ENCODE measurements around the gene PRDM11. TPM values are rescaled to one million over a fixed set of nuclear protein-coding genes. Genes with fewer than 3 reads are reported as not detected.

The PRDM11 gene
- polyA plus RNA-seq, 6 donors from 2014 or later = 0.75 to 3.6 (median 1.6) TPM

- Mint-ChIP-seq H3K36me3 (peaks cover 0 to 3% of the 10 kb centered on the region in 2 donors), H3K4me1 (peaks cover 20 to 36% (median 25%) of the 10 kb centered on the region in 3 donors), H3K27me3 (peaks cover 22 to 43% (median 37%) of the 10 kb centered on the region in 3 donors), H3K27ac (peak overlapping the region in 2 of 6 donors; percentile 9 to 90), H3K9me3 (no peaks in the 10 kb centered on the region), H3K4me3 (peak overlapping the region; percentile 90 to 99 (median 94))
- DNase-seq (no peak), ATAC-seq (ENCODE audit: low read depth in 2 of 2) (no peak)
Observed at GRCh38 chr11:45145083-45145378, 1.4 kb upstream of the PRDM11 start.

GRCh38 chr11:45145379-45146071 is 914 bp upstream of the PRDM11 start:
- peaks cover 0 to 8% of the 10 kb centered on the region in 2 donors for H3K36me3 Mint-ChIP-seq
- peak overlapping the region; percentile 90 to 99 (median 94) for H3K4me3 Mint-ChIP-seq
- ATAC-seq (ENCODE audit: low read depth in 2 of 2) = no peak
- no peaks in the 10 kb centered on the region for H3K9me3 Mint-ChIP-seq
- H3K27me3 Mint-ChIP-seq = peaks cover 19 to 38% (median 32%) of the 10 kb centered on the region in 3 donors
- peaks cover 25 to 41% (median 27%) of the 10 kb centered on the region in 3 donors for H3K4me1 Mint-ChIP-seq
- no peak for DNase-seq
- peak overlapping the region in 5 of 6 donors; percentile 33 to 97 (median 93) for H3K27ac Mint-ChIP-seq

DNA sequence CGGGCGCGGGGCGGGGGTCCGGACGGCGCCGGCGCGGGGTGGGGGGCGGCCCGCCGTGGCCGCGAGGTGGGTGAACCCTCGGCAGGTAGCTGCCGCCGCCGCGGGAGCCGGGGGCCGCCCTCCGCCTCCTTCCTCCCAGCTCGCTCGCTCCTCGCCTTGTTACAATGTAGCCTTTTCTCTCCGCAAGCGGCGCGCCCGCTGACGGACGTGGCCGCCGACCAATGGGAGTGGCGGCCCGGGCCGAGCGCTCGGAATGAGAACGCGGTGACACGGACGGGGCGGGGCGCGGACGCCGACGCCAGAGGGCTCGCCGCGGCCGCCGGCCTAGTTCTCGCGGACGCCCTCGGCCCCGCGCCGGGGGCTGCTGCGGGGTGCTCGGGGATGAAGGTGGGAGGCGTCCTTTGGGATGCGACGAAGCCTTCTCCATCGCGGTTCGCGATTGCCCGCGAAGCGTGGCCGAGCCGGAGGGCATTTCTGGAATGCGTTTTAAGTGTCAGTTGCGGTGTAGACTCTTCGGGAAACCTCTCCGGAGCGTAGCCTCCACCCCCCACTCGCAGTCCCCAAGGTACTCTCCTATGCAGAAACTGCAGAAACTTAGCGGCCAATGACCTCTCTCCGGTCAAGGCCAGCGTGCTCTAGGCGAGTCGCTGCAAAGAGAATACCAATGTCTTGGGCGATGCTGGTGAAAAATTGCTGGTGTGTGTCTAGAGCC is 734 bp downstream of the PRDM11 start:
- ATAC-seq (ENCODE audit: low read depth in 2 of 2) = peak; percentile 96 to 97
- Mint-ChIP-seq H3K27ac (peak overlapping the region in 5 of 6 donors; percentile 84 to 96 (median 90)), H3K27me3 (peaks cover 14 to 24% (median 19%) of the 10 kb centered on the region in 3 donors), H3K4me1 (peaks cover 34 to 52% (median 38%) of the 10 kb centered on the region in 3 donors), H3K4me3 (peak overlapping the region; percentile 85 to 96 (median 92)), H3K9me3 (no peaks in the 10 kb centered on the region), H3K36me3 (peaks cover 0 to 9% of the 10 kb centered on the region in 2 donors)
- DNase-seq = peak; percentile 95

GRCh38 chr11:45147891-45148675 is 1.6 kb downstream of the PRDM11 start:
- Mint-ChIP-seq H3K9me3 (no peaks in the 10 kb centered on the region), H3K36me3 (peaks cover 6 to 9% of the 10 kb centered on the region in 2 donors), H3K27ac (peak overlapping the region in 5 of 6 donors; percentile 14 to 96 (median 90)), H3K4me3 (peak overlapping the region; percentile 85 to 96 (median 92)), H3K4me1 (peaks cover 43 to 59% (median 47%) of the 10 kb centered on the region in 3 donors), H3K27me3 (peaks cover 13 to 15% (median 14%) of the 10 kb centered on the region in 3 donors)
- ATAC-seq (ENCODE audit: low read depth in 2 of 2) = no peak
- no peak for DNase-seq

DNA sequence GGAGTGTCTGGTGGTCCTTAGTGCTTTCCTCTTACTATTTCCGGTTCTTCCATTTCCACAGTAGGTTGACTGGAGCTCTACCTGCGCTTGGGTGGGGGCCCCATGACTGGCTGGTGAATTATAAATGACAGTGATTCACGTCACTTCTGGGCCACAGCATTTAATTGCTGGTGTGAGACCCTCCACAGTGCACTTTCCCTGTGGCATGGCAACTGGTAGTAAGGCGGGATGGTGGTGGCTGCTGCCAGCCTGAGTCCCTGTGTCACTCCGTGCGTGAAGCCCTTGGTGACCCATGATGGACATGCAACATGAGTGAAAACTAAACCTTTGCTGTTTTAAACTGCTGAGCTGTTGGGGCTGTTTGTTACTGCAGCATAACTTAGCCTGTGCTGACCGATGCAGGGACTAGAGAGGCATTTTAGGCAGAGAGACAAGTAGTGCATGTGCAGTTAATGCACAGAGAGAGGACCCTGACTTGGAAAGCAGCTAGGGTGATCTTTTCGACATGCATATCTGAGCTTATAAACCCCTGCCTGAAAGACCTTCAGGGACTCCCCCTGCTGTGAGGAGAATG is 3.1 kb downstream of the PRDM11 start:
- ATAC-seq (ENCODE audit: low read depth in 2 of 2) = no peak
- DNase-seq = no peak
- Mint-ChIP-seq H3K4me1 (peaks cover 45 to 61% (median 58%) of the 10 kb centered on the region in 3 donors), H3K4me3 (peak overlapping the region in 2 of 8 donors; percentile 92), H3K9me3 (no peaks in the 10 kb centered on the region), H3K36me3 (peaks cover 6 to 9% of the 10 kb centered on the region in 2 donors), H3K27ac (peak overlapping the region in 2 of 6 donors; percentile 27 to 53), H3K27me3 (peaks cover 2 to 5% (median 3%) of the 10 kb centered on the region in 3 donors)

GRCh38 chr11:45150301-45150700 is 3.9 kb downstream of the PRDM11 start:
- no peaks in the 10 kb centered on the region for H3K9me3 Mint-ChIP-seq
- H3K36me3 Mint-ChIP-seq = peaks cover 6 to 9% of the 10 kb centered on the region in 2 donors
- peak overlapping the region in 2 of 8 donors; percentile 73 to 92 for H3K4me3 Mint-ChIP-seq
- ATAC-seq (ENCODE audit: low read depth in 2 of 2) (no peak), DNase-seq (no peak)
- no peak overlapping the region for H3K27ac Mint-ChIP-seq
- H3K27me3 Mint-ChIP-seq = no peaks in the 10 kb centered on the region
- peaks cover 49 to 65% (median 63%) of the 10 kb centered on the region in 3 donors for H3K4me1 Mint-ChIP-seq

DNA sequence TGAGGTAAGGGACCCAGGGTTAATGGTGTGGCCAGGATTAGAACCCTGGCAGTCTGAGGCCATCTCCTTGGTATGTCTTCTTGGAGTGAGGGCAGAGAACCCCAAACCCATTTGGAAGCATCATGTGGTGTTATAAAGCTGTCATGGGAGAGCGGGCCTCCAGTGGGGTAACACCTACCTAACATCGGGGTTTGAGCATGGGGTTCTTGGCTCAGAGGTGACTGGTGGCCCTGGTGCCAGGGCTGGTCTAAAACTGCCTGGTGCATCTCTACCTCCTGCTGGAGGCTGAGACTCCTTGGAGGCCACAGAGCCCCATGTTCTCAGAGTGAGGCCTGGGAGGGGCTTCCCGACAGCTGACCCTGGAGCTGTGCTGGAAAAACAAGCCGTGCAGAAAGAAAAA is 4.5 kb downstream of the PRDM11 start:
- Mint-ChIP-seq H3K4me3 (peak overlapping the region in 1 of 8 donors; percentile 92), H3K27me3 (no peaks in the 10 kb centered on the region), H3K36me3 (peaks cover 6 to 9% of the 10 kb centered on the region in 2 donors), H3K4me1 (peaks cover 51 to 64% (median 59%) of the 10 kb centered on the region in 3 donors), H3K27ac (no peak overlapping the region), H3K9me3 (no peaks in the 10 kb centered on the region)
- no peak for DNase-seq
- no peak for ATAC-seq (ENCODE audit: low read depth in 2 of 2)

DNA sequence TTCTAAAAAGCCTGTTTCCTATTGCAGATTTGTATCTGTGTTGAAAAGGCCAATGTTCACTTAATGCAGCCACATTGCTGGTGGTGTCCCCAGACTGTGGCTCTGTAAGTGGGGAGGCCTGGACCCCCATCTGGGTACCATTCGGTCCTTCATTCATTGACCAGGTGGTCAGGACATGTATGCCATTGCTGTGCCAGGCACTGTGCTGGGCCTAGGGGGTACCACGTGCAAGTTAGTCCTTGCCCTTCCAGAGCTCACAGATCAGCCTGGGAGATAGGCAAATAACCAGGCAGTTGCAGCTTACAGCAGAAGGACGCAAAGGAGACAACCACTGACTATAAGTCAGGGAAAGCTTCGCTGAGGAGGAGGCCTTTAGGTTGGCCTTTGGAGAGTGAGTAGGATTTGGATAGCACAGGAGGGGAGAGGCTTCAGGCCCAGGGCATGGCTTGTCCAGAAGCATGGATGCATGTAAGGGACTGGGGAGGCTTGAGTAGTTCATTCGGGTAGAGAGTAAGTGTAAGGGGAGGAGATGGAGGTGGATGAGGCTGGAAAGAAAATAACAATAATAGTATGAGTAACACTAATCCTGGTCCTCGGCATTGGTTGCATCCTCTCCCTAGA is 5.0 kb downstream of the PRDM11 start:
- DNase-seq (no peak), ATAC-seq (ENCODE audit: low read depth in 2 of 2) (no peak)
- H3K9me3 Mint-ChIP-seq = no peaks in the 10 kb centered on the region
- H3K36me3 Mint-ChIP-seq = peaks cover 6 to 9% of the 10 kb centered on the region in 2 donors
- no peak overlapping the region for H3K27ac Mint-ChIP-seq
- peak overlapping the region in 1 of 8 donors; percentile 69 for H3K4me3 Mint-ChIP-seq
- H3K27me3 Mint-ChIP-seq = no peaks in the 10 kb centered on the region
- peaks cover 54 to 64% (median 56%) of the 10 kb centered on the region in 3 donors for H3K4me1 Mint-ChIP-seq

DNA sequence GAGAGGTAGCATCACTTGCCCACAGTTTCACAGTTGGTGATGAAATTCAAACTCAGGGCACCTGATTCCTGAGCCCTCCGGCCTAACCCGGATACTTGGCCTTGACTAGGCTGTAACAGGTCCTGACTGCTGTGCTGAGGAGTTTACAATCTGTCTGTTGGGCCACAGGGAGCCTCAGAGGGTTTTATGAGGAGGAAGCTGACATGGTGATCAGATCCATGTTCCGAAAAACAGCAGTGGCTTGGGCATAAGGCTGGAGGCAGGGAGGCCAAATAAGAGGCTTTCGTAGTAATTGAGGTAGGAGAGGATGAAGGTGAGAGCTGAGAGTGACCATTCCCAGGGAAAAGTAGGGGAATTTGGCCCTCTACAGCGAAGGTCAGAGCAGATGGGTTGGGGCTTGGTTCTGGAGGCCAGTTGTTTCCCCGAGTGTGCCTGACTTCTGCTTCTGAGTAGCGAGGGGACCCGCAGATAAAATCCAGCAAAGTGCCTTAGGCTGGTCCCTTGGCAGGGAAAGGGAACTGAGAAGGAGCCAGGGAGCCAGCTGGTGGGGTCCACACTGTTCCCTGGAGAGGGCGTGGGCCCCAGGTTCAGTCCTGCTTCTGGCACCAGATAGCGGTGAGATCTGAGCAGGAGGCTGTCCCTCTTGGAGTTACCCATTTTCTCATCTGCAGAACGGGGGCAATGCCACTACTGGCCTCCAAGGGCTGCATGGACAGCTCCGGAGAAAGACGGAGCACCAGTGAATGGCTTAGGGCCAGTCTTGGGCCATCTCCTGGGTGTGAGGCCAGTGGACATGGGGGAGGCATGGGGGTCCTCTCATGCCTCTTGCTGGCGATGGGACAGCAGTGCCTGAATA is 6.5 kb downstream of the PRDM11 start:
- H3K27ac Mint-ChIP-seq = peak overlapping the region in 2 of 6 donors; percentile 2 to 51
- H3K4me3 Mint-ChIP-seq = no peak overlapping the region
- DNase-seq (no peak), ATAC-seq (ENCODE audit: low read depth in 2 of 2) (no peak)
- peaks cover 6 to 9% of the 10 kb centered on the region in 2 donors for H3K36me3 Mint-ChIP-seq
- no peaks in the 10 kb centered on the region for H3K9me3 Mint-ChIP-seq
- no peaks in the 10 kb centered on the region for H3K27me3 Mint-ChIP-seq
- peaks cover 61 to 73% (median 62%) of the 10 kb centered on the region in 3 donors for H3K4me1 Mint-ChIP-seq

DNA sequence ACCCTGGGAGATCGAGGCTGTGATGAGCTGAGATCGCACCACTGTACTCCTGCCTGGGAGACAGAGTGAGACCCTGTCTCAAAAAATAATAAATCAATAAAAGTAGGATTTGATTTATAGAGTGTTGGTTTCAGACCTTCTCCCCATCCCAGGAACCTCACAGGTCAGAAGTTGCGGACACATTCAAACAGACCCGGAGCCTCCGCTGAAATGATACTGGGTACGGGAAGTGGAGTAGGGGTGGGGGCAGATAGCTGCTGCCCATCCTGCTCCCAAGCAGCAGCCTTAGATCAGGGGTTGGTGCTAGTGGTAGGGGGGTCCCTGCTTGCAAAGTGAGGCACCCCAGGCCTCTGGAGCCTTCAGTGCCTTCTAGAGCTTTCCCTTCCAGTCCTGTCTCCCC is 7.8 kb downstream of the PRDM11 start:
- Mint-ChIP-seq H3K4me1 (peaks cover 57 to 70% (median 63%) of the 10 kb centered on the region in 3 donors), H3K27me3 (no peaks in the 10 kb centered on the region), H3K9me3 (no peaks in the 10 kb centered on the region), H3K4me3 (no peak overlapping the region), H3K36me3 (peaks cover 6 to 9% of the 10 kb centered on the region in 2 donors), H3K27ac (peak overlapping the region in 3 of 6 donors; percentile 49 to 61 (median 56))
- DNase-seq (no peak), ATAC-seq (ENCODE audit: low read depth in 2 of 2) (no peak)

DNA sequence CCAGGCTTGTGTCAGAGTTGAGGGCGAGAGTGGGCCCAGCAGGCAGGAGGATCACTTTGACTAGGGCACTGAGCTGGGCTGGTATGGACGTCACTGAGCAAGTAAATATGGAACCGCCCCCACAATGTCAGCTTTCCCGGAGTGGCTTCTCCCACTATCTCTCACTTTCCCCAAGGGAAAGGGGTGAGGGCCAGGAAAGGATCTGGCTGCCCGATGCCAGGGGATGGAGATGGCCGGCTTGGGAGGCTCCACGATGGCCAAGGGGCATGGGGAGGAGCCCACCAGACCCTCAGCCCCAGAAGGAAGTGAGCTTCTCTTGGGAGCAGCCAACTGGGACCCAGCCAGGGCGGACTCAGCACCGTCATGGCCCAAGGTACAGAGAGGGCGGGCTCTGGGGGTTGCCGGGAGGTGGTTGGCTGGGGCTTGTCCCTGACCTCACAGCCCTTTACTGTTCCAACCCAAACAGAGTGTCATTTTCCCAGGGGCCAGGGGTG is 8.7 kb downstream of the PRDM11 start:
- H3K9me3 Mint-ChIP-seq = no peaks in the 10 kb centered on the region
- H3K4me1 Mint-ChIP-seq = peaks cover 53 to 76% (median 58%) of the 10 kb centered on the region in 3 donors
- no peak for DNase-seq
- no peaks in the 10 kb centered on the region for H3K27me3 Mint-ChIP-seq
- peaks cover 5 to 6% of the 10 kb centered on the region in 2 donors for H3K36me3 Mint-ChIP-seq
- H3K27ac Mint-ChIP-seq = peak overlapping the region in 2 of 6 donors; percentile 49 to 54
- ATAC-seq (ENCODE audit: low read depth in 2 of 2) = no peak
- H3K4me3 Mint-ChIP-seq = no peak overlapping the region

Data from naive B cell (primary cell).